ENCODE data around the gene OTOF. TPM values are rescaled to one million over a fixed set of nuclear protein-coding genes. Genes with fewer than 3 reads are reported as not detected.

The OTOF gene
- total and polyA plus RNA-seq, 2 donors (not counting 3 experiments of a cell fraction or from before 2014, with no cell fraction given), result 0.06 to 0.22 TPM

- TF ChIP-seq EZH2 (IDR thresholded peaks at IDR 0.05; ENCODE audit: borderline replicate concordance, low read depth, low read length, severe bottlenecking) (no peak), FOS (IDR thresholded peaks at IDR 0.05; ENCODE audit: borderline replicate concordance, insufficient read depth, low read length) (no peak), GATA2 (IDR thresholded peaks at IDR 0.05; ENCODE audit: insufficient read depth, insufficient read length, low read depth, low read length) (no peak)
- BruUV-seq (replicated peaks), result no TSS peak
- POLR2A ChIA-PET, result no interaction called here
- Histone ChIP-seq H2AFZ (ENCODE audit: low read depth, low read length) (no peak overlapping the region), H3K9ac (replicated peaks; ENCODE audit: extremely low read depth, insufficient read depth, low read length) (no peak overlapping the region), H3K4me3 (replicated peaks in 1 of 3; ENCODE audit: insufficient read depth in 1 of 3, low read depth in 1 of 3, low read length in 3 of 3) (no peak overlapping the region), H3K4me1 (ENCODE audit: control insufficient read depth, extremely low read depth, insufficient read depth, low read length) (no peaks in the 10 kb centered on the region), H3K79me2 (ENCODE audit: control insufficient read depth, insufficient read depth, low read length) (no peaks in the 10 kb centered on the region), H3K9me1 (replicated peaks; ENCODE audit: control insufficient read depth, extremely low read depth, insufficient read depth, low read length) (no peaks in the 10 kb centered on the region), H4K20me1 (replicated peaks; ENCODE audit: control insufficient read depth, extremely low read depth, insufficient read depth, low read length) (no peaks in the 10 kb centered on the region), H3K27me3 (ENCODE audit: control insufficient read depth in 2 of 2, insufficient read depth in 2 of 2, low read length in 2 of 2) (no peaks in the 10 kb centered on the region), H3K4me2 (ENCODE audit: insufficient read depth, low read length) (no peak overlapping the region), H3K36me3 (ENCODE audit: control insufficient read depth in 2 of 2, extremely low read depth in 1 of 2, insufficient read depth in 2 of 2, low read length in 2 of 2) (no peaks in the 10 kb centered on the region), H3K9me3 (replicated peaks; ENCODE audit: control insufficient read depth, insufficient read depth, low read length) (no peaks in the 10 kb centered on the region), H3K27ac (ENCODE audit: insufficient read depth, low read depth, low read length) (no peak overlapping the region)
- DNase-seq (ENCODE audit: low read depth, low spot score), result no peak
- CTCF ChIA-PET, result interaction anchor here (1.2 kb wide), 1 partner anchor 13 kb away, joined by 3 read pairs; no protein-coding TSS in a partner anchor
- no peak for FAIRE-seq
- intact Hi-C loops (cut with micrococcal nuclease), result no loop called here
- dilution Hi-C loops (cut with MboI; ENCODE audit: extremely low pct_ligation_motif_present, low sequenced_read_pairs), result no loop called here
Measured at GRCh38 chr2:26480566-26481423, 2.9 kb upstream of the OTOF start.

GRCh38 chr2:26479789-26480565 is 2.1 kb upstream of the OTOF start:
- no peak overlapping the region for H3K9ac ChIP-seq (replicated peaks; ENCODE audit: extremely low read depth, insufficient read depth, low read length)
- FAIRE-seq, result no peak
- no peaks in the 10 kb centered on the region for H3K27me3 ChIP-seq (ENCODE audit: control insufficient read depth in 2 of 2, insufficient read depth in 2 of 2, low read length in 2 of 2)
- H3K4me3 ChIP-seq (replicated peaks in 1 of 3; ENCODE audit: insufficient read depth in 1 of 3, low read depth in 1 of 3, low read length in 3 of 3), result no peak overlapping the region
- no peak overlapping the region for H3K4me2 ChIP-seq (ENCODE audit: insufficient read depth, low read length)
- dilution Hi-C loops (cut with MboI; ENCODE audit: extremely low pct_ligation_motif_present, low sequenced_read_pairs) (no loop called here), intact Hi-C loops (cut with micrococcal nuclease) (no loop called here)
- no TSS peak for BruUV-seq (replicated peaks)
- no peaks in the 10 kb centered on the region for H3K79me2 ChIP-seq (ENCODE audit: control insufficient read depth, insufficient read depth, low read length)
- no peaks in the 10 kb centered on the region for H3K36me3 ChIP-seq (ENCODE audit: control insufficient read depth in 2 of 2, extremely low read depth in 1 of 2, insufficient read depth in 2 of 2, low read length in 2 of 2)
- H3K27ac ChIP-seq (ENCODE audit: insufficient read depth, low read depth, low read length), result no peak overlapping the region
- H2AFZ ChIP-seq (ENCODE audit: low read depth, low read length), result no peak overlapping the region
- no peaks in the 10 kb centered on the region for H3K9me3 ChIP-seq (replicated peaks; ENCODE audit: control insufficient read depth, insufficient read depth, low read length)
- CTCF ChIA-PET, result no interaction called here
- POLR2A ChIA-PET, result no interaction called here
- no peak for TF ChIP-seq EZH2 (IDR thresholded peaks at IDR 0.05; ENCODE audit: borderline replicate concordance, low read depth, low read length, severe bottlenecking)
- no peak for TF ChIP-seq CTCF (IDR thresholded peaks at IDR 0.05; ENCODE audit: extremely low read depth in 1 of 2, insufficient read depth in 1 of 2, low read depth in 1 of 2, low read length in 2 of 2)
- TF ChIP-seq POLR2A (IDR thresholded peaks at IDR 0.05; ENCODE audit: low read depth, low read length), result no peak
- TF ChIP-seq POLR2AphosphoS5 (IDR thresholded peaks at IDR 0.05; ENCODE audit: insufficient read depth, low read depth, low read length), result no peak
- TF ChIP-seq MYC (IDR thresholded peaks at IDR 0.05; ENCODE audit: low read depth, low read length), result no peak
- no peak for TF ChIP-seq GATA2 (IDR thresholded peaks at IDR 0.05; ENCODE audit: insufficient read depth, insufficient read length, low read depth, low read length)
- TF ChIP-seq FOS (IDR thresholded peaks at IDR 0.05; ENCODE audit: borderline replicate concordance, insufficient read depth, low read length), result no peak
- no peak for TF ChIP-seq JUN (IDR thresholded peaks at IDR 0.05; ENCODE audit: borderline replicate concordance, insufficient read depth, insufficient read length, low read depth)
- H4K20me1 ChIP-seq (replicated peaks; ENCODE audit: control insufficient read depth, extremely low read depth, insufficient read depth, low read length), result no peaks in the 10 kb centered on the region
- H3K4me1 ChIP-seq (ENCODE audit: control insufficient read depth, extremely low read depth, insufficient read depth, low read length), result no peaks in the 10 kb centered on the region
- DNase-seq (ENCODE audit: low read depth, low spot score), result no peak
- no peaks in the 10 kb centered on the region for H3K9me1 ChIP-seq (replicated peaks; ENCODE audit: control insufficient read depth, extremely low read depth, insufficient read depth, low read length)

Measured in endothelial cell of umbilical vein (primary cell).